ENCODE measurements around the gene THAP11. TPM values are rescaled to one million over a fixed set of nuclear protein-coding genes. Genes with fewer than 3 reads are reported as not detected.

Gene THAP11
- total and polyA plus RNA-seq, 2 experiments from 2014 or later: 23.6 to 37.9 TPM

DNA sequence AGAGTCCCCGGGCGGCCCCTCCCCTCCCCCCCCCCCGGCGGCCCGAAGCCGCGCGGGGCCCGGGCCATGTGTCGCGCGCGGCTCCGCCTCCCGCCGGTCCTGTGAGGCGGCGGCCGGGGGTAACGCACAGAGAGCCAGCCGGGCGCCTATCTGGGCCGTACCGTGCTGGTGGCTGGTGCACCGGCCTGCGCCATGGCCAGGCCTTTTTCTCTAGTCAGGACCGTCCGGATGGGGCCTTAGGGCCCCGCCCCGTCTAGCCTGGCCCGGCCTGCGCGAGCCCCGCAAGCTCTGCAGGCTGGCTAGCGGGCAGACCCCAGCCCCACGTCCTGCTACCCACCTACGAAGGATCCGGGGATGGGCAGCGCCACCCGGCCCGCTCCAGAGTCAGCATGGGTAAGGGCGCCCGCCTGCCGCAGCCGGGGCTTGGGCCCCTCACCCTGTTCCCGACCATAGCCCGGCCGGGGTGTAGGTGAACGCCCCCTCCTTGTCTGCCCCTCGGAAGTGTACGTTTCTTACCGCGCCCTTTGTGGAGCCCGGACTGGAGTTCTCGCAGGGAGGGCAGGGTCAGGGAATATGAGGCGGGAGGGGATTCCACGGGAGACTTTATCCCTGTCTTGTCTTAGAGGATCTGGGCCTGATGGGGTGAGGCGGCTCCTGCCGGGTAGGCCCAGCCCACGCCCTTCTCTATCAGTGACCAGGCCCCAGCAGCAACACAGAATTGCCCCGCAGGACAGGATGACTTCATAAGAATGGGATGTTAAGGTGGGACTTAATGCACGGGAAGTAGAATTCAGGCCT lies 5.1 kb downstream of the THAP11 start, which contains the start of gene CENPT:
TSS of gene CENPT (minus strand) at position 630 of the 798 bp plus-strand sequence. CDS start 13,834 bp downstream, outside the sequence.
- peaks cover 15% of the 10 kb centered on the region for H3F3A ChIP-seq (ENCODE audit: insufficient read depth)
- H3K4me3 ChIP-seq: peak within 1 kb of the TSS; percentile 96
- peak within 1 kb of the TSS; percentile 88 for H3K4me2 ChIP-seq (ENCODE audit: unreplicated experiment)
- H2AFZ ChIP-seq: peak within 1 kb of the TSS; percentile 81
- 1% methylated on average over 30 to 44 of the region's 62 CpGs for WGBS, 2 experiments (ENCODE audit: low coverage in 1 of 2, low lambda C conversion rate in 2 of 2, missing lambda C conversion rate in 2 of 2)
- H3K9ac ChIP-seq: peak within 1 kb of the TSS; percentile 99
- H3K9me3 ChIP-seq (ENCODE audit: low read depth): no peaks in the 10 kb centered on the region
- peaks cover 88% of the 10 kb centered on the region for H3K79me2 ChIP-seq (ENCODE audit: insufficient read depth)
- DNase-seq: peak; percentile 87
- peak within 1 kb of the TSS; percentile 91 for H3K27ac ChIP-seq
- peaks cover 39% of the 10 kb centered on the region for H3K4me1 ChIP-seq (ENCODE audit: insufficient read depth)
- in situ Hi-C loops (cut with MboI): no loop called here
- H3K36me3 ChIP-seq (ENCODE audit: low read depth): no peaks in the 10 kb centered on the region
- H3K9me2 ChIP-seq (ENCODE audit: insufficient read depth): no peaks in the 10 kb centered on the region
- TF ChIP-seq EZH2phosphoT487 (IDR thresholded peaks at IDR 0.05; ENCODE audit: insufficient read depth, low read depth) (no peak), EZH2 (IDR thresholded peaks at IDR 0.05; ENCODE audit: insufficient read depth, poor library complexity, severe bottlenecking) (no peak)
- no peaks in the 10 kb centered on the region for H3K27me3 ChIP-seq (replicated peaks; ENCODE audit: insufficient read depth)
- H4K20me1 ChIP-seq (ENCODE audit: insufficient read depth): 0 out of 2 replicates have a peak, but pooled peaks cover 4% of the 10 kb centered on the region

DNA sequence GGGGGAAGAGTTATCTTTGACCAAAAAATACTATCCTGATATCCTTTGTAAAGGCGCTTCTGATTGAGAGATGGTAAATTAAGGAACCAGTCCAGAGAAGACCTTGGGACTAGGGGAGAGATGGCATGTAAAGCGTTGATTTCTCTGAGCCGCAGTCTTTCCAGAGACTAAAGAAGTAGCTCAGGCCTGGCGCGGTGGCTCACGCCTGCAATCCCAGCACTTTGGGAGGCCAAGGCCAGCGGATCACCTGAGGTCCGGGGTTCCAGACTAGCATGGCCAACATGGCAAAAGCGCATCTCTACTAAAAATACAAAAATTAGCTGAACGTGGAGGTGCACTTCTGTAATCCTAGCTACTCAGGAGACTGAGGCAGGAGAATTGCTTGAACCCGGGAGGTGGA lies 6.0 kb downstream of the THAP11 start:
- Histone ChIP-seq H2AFZ (no peak overlapping the region), H3F3A (ENCODE audit: insufficient read depth) (peaks cover 14% of the 10 kb centered on the region), H3K9me3 (ENCODE audit: low read depth) (no peaks in the 10 kb centered on the region), H3K9ac (peak overlapping the region; percentile 99), H4K20me1 (ENCODE audit: insufficient read depth) (0 out of 2 replicates have a peak, but pooled peaks cover 4% of the 10 kb centered on the region), H3K9me2 (ENCODE audit: insufficient read depth) (no peaks in the 10 kb centered on the region), H3K27me3 (replicated peaks; ENCODE audit: insufficient read depth) (no peaks in the 10 kb centered on the region), H3K4me3 (peak overlapping the region; percentile 96), H3K4me2 (ENCODE audit: unreplicated experiment) (peak overlapping the region; percentile 88), H3K36me3 (ENCODE audit: low read depth) (no peaks in the 10 kb centered on the region), H3K27ac (peak overlapping the region; percentile 91), H3K4me1 (ENCODE audit: insufficient read depth) (peaks cover 38% of the 10 kb centered on the region), H3K79me2 (ENCODE audit: insufficient read depth) (peaks cover 94% of the 10 kb centered on the region)
- 82 to 85% methylated on average over 11 of the region's 11 CpGs for WGBS, 2 experiments (ENCODE audit: low coverage in 1 of 2, low lambda C conversion rate in 2 of 2, missing lambda C conversion rate in 2 of 2)
- DNase-seq: no peak
- in situ Hi-C loops (cut with MboI): no loop called here
- no peak for TF ChIP-seq EZH2 (IDR thresholded peaks at IDR 0.05; ENCODE audit: insufficient read depth, poor library complexity, severe bottlenecking)
- TF ChIP-seq EZH2phosphoT487 (IDR thresholded peaks at IDR 0.05; ENCODE audit: insufficient read depth, low read depth): no peak

DNA sequence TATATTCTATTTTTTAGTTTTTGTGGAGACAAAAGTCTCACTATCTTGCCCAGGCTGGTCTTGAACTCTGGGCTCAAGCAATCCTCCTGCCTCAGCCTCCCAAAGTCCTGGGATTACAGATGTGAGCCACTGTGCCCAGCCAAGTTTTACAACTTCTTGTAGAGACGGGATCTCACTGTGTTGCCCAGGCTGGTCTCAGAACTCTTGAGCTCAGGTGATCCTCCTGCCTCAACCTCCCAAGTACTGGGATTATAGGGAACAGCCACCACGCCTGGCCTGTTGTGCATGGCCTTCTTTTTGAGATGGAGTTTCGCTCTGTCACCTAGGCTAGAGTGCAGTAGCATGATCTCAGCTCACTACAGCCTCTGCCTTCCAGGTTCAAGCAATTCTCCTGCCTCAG lies 11.6 kb downstream of the THAP11 start:
- Histone ChIP-seq H3K27me3 (replicated peaks; ENCODE audit: insufficient read depth) (no peaks in the 10 kb centered on the region), H3K27ac (no peak overlapping the region), H4K20me1 (ENCODE audit: insufficient read depth) (peaks cover 15% of the 10 kb centered on the region; the same call in 1 of the 2 replicates), H2AFZ (no peak overlapping the region), H3K4me3 (no peak overlapping the region), H3K79me2 (ENCODE audit: insufficient read depth) (peaks cover 96% of the 10 kb centered on the region), H3K4me2 (ENCODE audit: unreplicated experiment) (no peak overlapping the region), H3K9ac (no peak overlapping the region), H3K36me3 (ENCODE audit: low read depth) (no peaks in the 10 kb centered on the region), H3K9me3 (ENCODE audit: low read depth) (no peaks in the 10 kb centered on the region), H3F3A (ENCODE audit: insufficient read depth) (peaks cover 24% of the 10 kb centered on the region), H3K9me2 (ENCODE audit: insufficient read depth) (no peaks in the 10 kb centered on the region), H3K4me1 (ENCODE audit: insufficient read depth) (peaks cover 16% of the 10 kb centered on the region)
- in situ Hi-C loops (cut with MboI): no loop called here
- no peak for TF ChIP-seq EZH2phosphoT487 (IDR thresholded peaks at IDR 0.05; ENCODE audit: insufficient read depth, low read depth)
- TF ChIP-seq EZH2 (IDR thresholded peaks at IDR 0.05; ENCODE audit: insufficient read depth, poor library complexity, severe bottlenecking): no peak
- WGBS, 2 experiments (ENCODE audit: low coverage in 1 of 2, low lambda C conversion rate in 2 of 2, missing lambda C conversion rate in 2 of 2): 97 to 98% methylated on average over 3 of the region's 3 CpGs
- no peak for DNase-seq

DNA sequence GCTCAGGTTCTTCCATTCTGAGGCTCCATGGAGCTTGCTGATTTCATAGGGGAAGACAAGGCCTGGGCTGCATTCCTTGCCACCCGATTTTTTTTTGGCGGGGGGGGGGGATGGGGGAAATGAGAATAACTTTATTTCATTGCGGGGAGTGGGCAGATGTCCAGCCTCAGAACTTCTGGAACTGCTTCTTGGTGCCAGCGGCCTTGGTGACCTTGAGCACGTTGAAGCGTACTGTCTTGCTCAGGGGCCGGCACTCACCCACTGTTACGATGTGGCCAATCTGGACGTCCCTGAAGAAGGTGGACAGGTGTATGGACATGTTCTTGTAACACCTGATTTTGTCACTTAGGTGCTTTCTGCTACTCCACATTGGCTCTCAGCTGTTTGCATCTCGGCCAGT lies 13.7 kb downstream of the THAP11 start:
- Histone ChIP-seq H3K9ac (no peak overlapping the region), H3F3A (ENCODE audit: insufficient read depth) (peaks cover 34% of the 10 kb centered on the region), H2AFZ (no peak overlapping the region), H3K9me2 (ENCODE audit: insufficient read depth) (no peaks in the 10 kb centered on the region), H3K36me3 (ENCODE audit: low read depth) (peaks cover 4% of the 10 kb centered on the region; the same call in 1 of the 2 replicates), H4K20me1 (ENCODE audit: insufficient read depth) (peaks cover 13% of the 10 kb centered on the region; the same call in 1 of the 2 replicates), H3K4me2 (ENCODE audit: unreplicated experiment) (no peak overlapping the region), H3K27me3 (replicated peaks; ENCODE audit: insufficient read depth) (no peaks in the 10 kb centered on the region), H3K27ac (no peak overlapping the region), H3K4me1 (ENCODE audit: insufficient read depth) (peaks cover 26% of the 10 kb centered on the region), H3K4me3 (no peak overlapping the region), H3K9me3 (ENCODE audit: low read depth) (no peaks in the 10 kb centered on the region), H3K79me2 (ENCODE audit: insufficient read depth) (peaks cover 96% of the 10 kb centered on the region)
- in situ Hi-C loops (cut with MboI): no loop called here
- TF ChIP-seq EZH2phosphoT487 (IDR thresholded peaks at IDR 0.05; ENCODE audit: insufficient read depth, low read depth) (no peak), EZH2 (IDR thresholded peaks at IDR 0.05; ENCODE audit: insufficient read depth, poor library complexity, severe bottlenecking) (no peak)
- WGBS, 2 experiments (ENCODE audit: low coverage in 1 of 2, low lambda C conversion rate in 2 of 2, missing lambda C conversion rate in 2 of 2): 82 to 86% methylated on average over 9 to 10 of the region's 10 CpGs
- no peak for DNase-seq

Data from GM23248 (cell line).